PC-3 (cell line): ENCODE results near the gene DISC1. TPM values are rescaled to one million over a fixed set of nuclear protein-coding genes. Genes with fewer than 3 reads are reported as not detected.

Experiments
- ATAC-seq: fragments of 200-7000 bp; cut with Tn5 transposase; 2 replicates; pipeline ENCODE4 v1.9.1; 2020; ENCODE audit warnings: mild to moderate bottlenecking, moderate library complexity
- BruUV-seq: library from RNA; stranded (reverse); fragments of 400-500 nt; replicated peaks from 2 replicates; lab custom pipeline; 2021; lab: Mats Ljungman, UMichigan
- CTCF ChIA-PET: fragments of 300-600 bp; sonication (Branson Sonifier 250); formaldehyde crosslinking; loops from one replicate; lab custom pipeline; 2022; ENCODE audit warnings: antibody characterized with exemption; lab: Charles Lee
- POLR2A ChIA-PET: fragments of 300-600 bp; sonication (Branson Sonifier 250); formaldehyde crosslinking; loops from one replicate; lab custom pipeline; 2022; ENCODE audit warnings: antibody characterized with exemption; ENCODE audit not compliant: unreplicated experiment; lab: Charles Lee
- DNase-seq: peaks from one replicate; pipeline ENCODE4 v3.0.0-alpha.2; 2015
- H2AFZ ChIP-seq: fragments of 300-600 bp; sonication (generic); 2 replicates; pipeline ENCODE4 v1.6.0; 2016; ENCODE audit warnings: antibody characterized with exemption, low read length
- H3F3A ChIP-seq: fragments of 300-600 bp; sonication (generic); one replicate; pipeline ENCODE4 v1.6.0; 2017; ENCODE audit warnings: antibody characterized with exemption, low read length, control low read depth, mild to moderate bottlenecking; ENCODE audit not compliant: unreplicated experiment
- H3K27ac ChIP-seq: fragments of 300-600 bp; sonication (generic); 2 replicates; pipeline ENCODE4 v1.5.1; 2016; ENCODE audit warnings: mild to moderate bottlenecking, low read length
- H3K27me3 ChIP-seq: fragments of 300-600 bp; sonication (generic); 2 replicates; pipeline ENCODE4 v1.6.1; 2016; ENCODE audit warnings: low read length, mixed read lengths
- H3K36me3 ChIP-seq: fragments of 300-600 bp; sonication (generic); 2 replicates; pipeline ENCODE4 v1.6.1; 2016; ENCODE audit warnings: low read depth, mixed run types, low read length, mixed read lengths
- H3K4me1 ChIP-seq: fragments of 300-600 bp; sonication (generic); 2 replicates; pipeline ENCODE4 v1.5.1; 2016; ENCODE audit warnings: low read length; ENCODE audit not compliant: insufficient read depth
- H3K4me2 ChIP-seq: fragments of 300-600 bp; sonication (generic); 2 replicates; pipeline ENCODE4 v1.6.0; 2016; ENCODE audit warnings: low read length
- H3K4me3 ChIP-seq: fragments of 300-600 bp; sonication (generic); 2 replicates; pipeline ENCODE4 v1.5.1; 2016; ENCODE audit warnings: mild to moderate bottlenecking, low read length, mixed read lengths
- H3K79me2 ChIP-seq: fragments of 300-600 bp; sonication (generic); 2 replicates; pipeline ENCODE4 v1.6.1; 2017; ENCODE audit warnings: low read length, mixed read lengths
- H3K9ac ChIP-seq: fragments of 300-600 bp; sonication (generic); 2 replicates; pipeline ENCODE4 v1.6.0; 2016; ENCODE audit warnings: mild to moderate bottlenecking, low read length
- H3K9me2 ChIP-seq: fragments of 300-600 bp; sonication (generic); replicated peaks from 2 replicates; pipeline ENCODE4 v1.6.1; 2016; ENCODE audit warnings: mixed run types, low read length, mixed read lengths
- H3K9me3 ChIP-seq: fragments of 300-600 bp; sonication (generic); 2 replicates; pipeline ENCODE4 v1.6.1; 2016; ENCODE audit warnings: low read length, mixed read lengths
- H4K20me1 ChIP-seq: fragments of 300-600 bp; sonication (generic); 2 replicates; pipeline ENCODE4 v1.6.1; 2016; ENCODE audit warnings: low read length, mixed read lengths
- CTCF ChIP-seq: fragments of 300-600 bp; sonication (generic); conservative IDR thresholded peaks from 2 replicates; pipeline ENCODE4 v1.5.1; 2017; ENCODE audit warnings: antibody characterized with exemption, low read depth, mild to moderate bottlenecking, low read length
- EZH2 ChIP-seq: fragments of 300-600 bp; sonication (generic); IDR thresholded peaks from one replicate; pipeline ENCODE4 v1.6.1; 2017; ENCODE audit warnings: antibody characterized with exemption, mild to moderate bottlenecking, low read length; ENCODE audit not compliant: unreplicated experiment
- EZH2phosphoT487 ChIP-seq: fragments of 300-600 bp; sonication (generic); IDR thresholded peaks from 2 replicates; pipeline ENCODE4 v1.6.1; 2018; ENCODE audit warnings: mild to moderate bottlenecking, antibody characterized with exemption, low read length, borderline replicate concordance
- intact Hi-C: fragments of 100-400 bp; cut with micrococcal nuclease; formaldehyde crosslinking; loops from 2 replicates; pipeline ENCODE4 v1.9.0; 2023
- total RNA-seq: library from RNA; depleted of rRNA; stranded (reverse); fragments of >200 nt; gene quantifications from 2 replicates; pipeline ENCODE4 v1.2.3, GENCODE V29; 2014

Gene DISC1
- total RNA-seq, 1 experiment from 2014 or later: 3.4 TPM

GRCh38 chr1:231670755-231671154, 44.2 kb downstream of the DISC1 start:
- intact Hi-C loops: no loop called here
- DNase-seq (no peak), ATAC-seq (no peak)
- POLR2A ChIA-PET: interaction anchor here (0.6 kb wide), 1 partner anchor 1498 kb away, joined by 3 read pairs; no protein-coding TSS in a partner anchor
- CTCF ChIA-PET: no interaction called here
- Histone ChIP-seq H3K79me2 (no peaks in the 10 kb centered on the region), H3K27me3 (no peaks in the 10 kb centered on the region), H4K20me1 (no peaks in the 10 kb centered on the region), H2AFZ (no peak overlapping the region), H3K36me3 (no peaks in the 10 kb centered on the region), H3K4me1 (no peaks in the 10 kb centered on the region), H3K4me3 (no peak overlapping the region), H3K27ac (no peak overlapping the region), H3F3A (no peaks in the 10 kb centered on the region), H3K9me3 (no peaks in the 10 kb centered on the region), H3K9ac (no peak overlapping the region), H3K4me2 (no peak overlapping the region), H3K9me2 (no peaks in the 10 kb centered on the region)
- BruUV-seq: no TSS peak
- TF ChIP-seq EZH2 (no peak), EZH2phosphoT487 (no peak), CTCF (no peak)

- ATAC-seq: no peak
- no peaks in the 10 kb centered on the region for H3K9me3 ChIP-seq
Measured at GRCh38 chr1:231674575-231674974, 48.0 kb downstream of the DISC1 start.

More at GRCh38 chr1:231674575-231674974, 48.0 kb downstream of the DISC1 start:
- no peak overlapping the region for H3K27ac ChIP-seq
- CTCF ChIA-PET: no interaction called here
- no peaks in the 10 kb centered on the region for H3K79me2 ChIP-seq
- H3F3A ChIP-seq: no peaks in the 10 kb centered on the region
- DNase-seq: no peak
- intact Hi-C loops: no loop called here
- H3K4me2 ChIP-seq: no peak overlapping the region
- H3K9ac ChIP-seq: no peak overlapping the region
- no peaks in the 10 kb centered on the region for H3K27me3 ChIP-seq
- POLR2A ChIA-PET: interaction anchor here (0.6 kb wide), 1 partner anchor 208 kb away, joined by 5 read pairs; no protein-coding TSS in a partner anchor
- BruUV-seq: no TSS peak
- H3K4me3 ChIP-seq: no peak overlapping the region
- TF ChIP-seq EZH2phosphoT487 (no peak), CTCF (no peak), EZH2 (no peak)
- no peaks in the 10 kb centered on the region for H3K36me3 ChIP-seq
- H3K4me1 ChIP-seq: peaks cover 8% of the 10 kb centered on the region
- no peaks in the 10 kb centered on the region for H3K9me2 ChIP-seq
- no peak overlapping the region for H2AFZ ChIP-seq
- no peaks in the 10 kb centered on the region for H4K20me1 ChIP-seq
